Measurements from ENCODE around the gene SPRY4.

GRCh38 chr5:142263346-142263745 is 61.5 kb downstream of the SPRY4 start:
- no peak for TF ChIP-seq CTCF (IDR thresholded peaks at IDR 0.05; ENCODE audit: low read depth, low read length, missing input control)
- TF ChIP-seq ZBTB33 (IDR thresholded peaks at IDR 0.05): no peak
- TF ChIP-seq YY1 (IDR thresholded peaks at IDR 0.05): no peak
- TF ChIP-seq GABPA (IDR thresholded peaks at IDR 0.05 in 1 of 2, conservative IDR thresholded peaks at IDR 0.05 in 1 of 2): no peak
- no peak for TF ChIP-seq MAX (IDR thresholded peaks at IDR 0.05)
- TF ChIP-seq EGR1 (IDR thresholded peaks at IDR 0.05; ENCODE audit: low read depth in 2 of 2): no peak
- TF ChIP-seq JUND (IDR thresholded peaks at IDR 0.05): no peak
- no peak for TF ChIP-seq RAD21 (IDR thresholded peaks at IDR 0.05)

All from liver (tissue), 3 donors.